HCEC 1CT (cell line): Measurements from ENCODE around the gene PSTPIP1.

Source experiments
- DNase-seq: peaks from one replicate; pipeline ENCODE4 v3.0.0-alpha.2; 2017

PSTPIP1 gene

GRCh38 chr15:76979331-76979925, 15.5 kb upstream of the PSTPIP1 start:
- DNase-seq = no peak

DNA sequence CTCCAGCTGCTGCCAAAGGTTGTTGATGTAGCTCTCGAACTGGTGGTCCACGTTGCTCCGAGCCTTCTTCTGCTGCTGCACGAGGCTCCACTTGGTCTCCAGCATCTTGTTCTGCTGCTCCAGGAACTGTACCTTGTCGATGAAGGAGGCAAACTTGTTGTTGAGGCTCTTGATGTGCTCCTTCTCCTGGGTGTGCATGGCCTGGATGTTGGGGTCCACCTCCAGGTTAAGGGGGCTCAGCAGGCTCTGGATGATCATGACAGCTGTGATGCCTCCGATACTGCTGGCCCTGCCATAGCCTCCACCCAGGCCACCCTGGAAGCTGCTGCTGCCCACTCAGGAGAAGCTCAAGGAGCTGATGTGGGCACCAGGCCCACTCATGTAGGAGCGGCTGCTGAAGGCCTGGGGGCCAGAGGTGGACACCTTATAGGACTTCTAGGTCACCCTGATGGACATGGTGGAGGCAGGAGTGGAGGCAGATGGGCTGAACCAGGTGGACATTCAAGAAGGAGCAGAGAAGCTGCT, 14.9 kb upstream of the PSTPIP1 start:
- DNase-seq = no peak

- no peak for DNase-seq
Measured at GRCh38 chr15:76982356-76982755, 12.6 kb upstream of the PSTPIP1 start.

DNA sequence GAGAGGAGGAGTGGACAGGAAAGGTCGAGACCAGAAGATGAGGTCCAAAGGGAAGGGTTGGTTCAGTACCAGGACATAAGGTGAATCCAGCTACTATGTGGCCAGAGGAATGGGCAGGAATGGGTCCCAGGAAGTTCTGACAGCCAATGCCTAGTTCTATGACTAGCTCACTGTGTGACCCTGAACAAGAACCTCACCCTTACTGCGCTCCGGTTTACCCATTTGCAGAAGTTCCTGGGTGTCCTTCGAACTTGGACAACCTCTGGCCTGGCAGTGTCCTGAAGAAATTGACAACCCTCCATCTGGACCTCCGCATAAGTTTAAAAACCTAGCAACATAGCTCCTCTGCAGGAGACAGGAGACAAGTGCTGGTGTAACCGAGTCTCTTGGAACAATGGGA, 12.2 kb upstream of the PSTPIP1 start:
- DNase-seq = no peak

GRCh38 chr15:76983590-76984375, 11.1 kb upstream of the PSTPIP1 start:
- DNase-seq = no peak

DNA sequence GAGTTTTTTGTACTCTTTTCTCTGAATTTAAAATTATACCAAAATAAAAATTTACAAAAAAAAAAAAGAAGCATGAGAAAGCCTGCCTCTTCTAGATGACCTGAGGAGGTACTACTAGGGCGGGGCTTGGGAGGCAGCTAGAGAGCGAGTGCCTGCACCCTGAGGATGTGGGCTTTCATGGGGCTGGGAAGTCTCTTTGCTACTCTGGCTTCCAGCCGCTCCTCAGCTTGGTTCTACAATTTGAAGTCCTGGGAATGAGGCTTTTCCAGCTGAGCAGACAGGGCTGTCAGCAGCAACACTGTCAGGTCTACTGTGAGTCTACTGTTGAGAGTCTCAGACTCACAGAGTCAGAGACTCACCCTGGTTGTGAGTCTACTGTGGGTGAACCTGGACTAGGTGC, 8.2 kb upstream of the PSTPIP1 start:
- no peak for DNase-seq

- no peak for DNase-seq
Measured at GRCh38 chr15:76987276-76987675, 7.7 kb upstream of the PSTPIP1 start.

DNA sequence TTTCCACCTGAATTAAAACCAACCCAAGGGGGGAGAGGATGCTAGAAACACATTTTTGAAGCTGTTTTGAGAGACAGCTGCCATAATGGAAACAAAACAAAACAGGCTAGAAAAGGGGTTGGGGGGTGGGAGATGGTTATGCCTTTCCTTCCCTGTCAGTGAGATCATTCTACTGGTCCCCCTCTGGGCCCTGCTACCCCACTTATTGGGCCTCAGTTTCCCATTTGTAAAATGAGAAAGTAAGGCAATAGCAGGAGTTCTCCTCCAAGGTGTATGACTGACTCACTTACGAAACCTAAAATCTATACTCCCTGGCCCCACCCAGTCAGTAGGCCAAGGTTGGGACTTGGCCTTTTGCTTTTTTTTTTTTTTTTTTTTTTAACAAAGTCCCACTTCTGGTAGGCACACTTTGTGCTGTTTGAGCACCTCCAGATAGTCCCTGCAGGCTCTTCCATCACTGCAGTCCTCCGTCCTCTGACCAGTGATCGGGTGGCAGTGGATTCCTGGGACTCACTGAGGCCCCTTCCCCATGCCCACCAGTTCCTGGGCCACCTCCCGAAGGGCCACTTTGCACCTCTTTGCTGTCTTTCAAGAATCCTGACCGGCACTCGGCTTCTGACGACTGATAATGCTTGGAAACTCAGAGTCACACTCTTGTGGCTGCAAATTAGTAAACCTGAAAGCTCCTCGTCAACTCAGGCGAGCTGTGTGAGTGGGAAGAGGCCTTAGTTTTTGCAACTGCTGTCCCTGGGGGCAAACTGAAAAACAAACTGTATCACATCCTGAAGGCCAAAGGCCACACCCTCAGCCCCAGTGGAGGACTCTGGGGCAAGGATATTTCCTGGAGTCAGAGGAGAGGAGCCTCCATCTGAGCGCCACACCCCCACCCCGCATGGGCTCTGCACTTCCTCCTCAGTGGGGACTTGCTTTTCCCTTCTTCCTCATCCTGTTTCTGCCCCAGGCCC, 6.7 kb upstream of the PSTPIP1 start:
- DNase-seq = no peak

DNA sequence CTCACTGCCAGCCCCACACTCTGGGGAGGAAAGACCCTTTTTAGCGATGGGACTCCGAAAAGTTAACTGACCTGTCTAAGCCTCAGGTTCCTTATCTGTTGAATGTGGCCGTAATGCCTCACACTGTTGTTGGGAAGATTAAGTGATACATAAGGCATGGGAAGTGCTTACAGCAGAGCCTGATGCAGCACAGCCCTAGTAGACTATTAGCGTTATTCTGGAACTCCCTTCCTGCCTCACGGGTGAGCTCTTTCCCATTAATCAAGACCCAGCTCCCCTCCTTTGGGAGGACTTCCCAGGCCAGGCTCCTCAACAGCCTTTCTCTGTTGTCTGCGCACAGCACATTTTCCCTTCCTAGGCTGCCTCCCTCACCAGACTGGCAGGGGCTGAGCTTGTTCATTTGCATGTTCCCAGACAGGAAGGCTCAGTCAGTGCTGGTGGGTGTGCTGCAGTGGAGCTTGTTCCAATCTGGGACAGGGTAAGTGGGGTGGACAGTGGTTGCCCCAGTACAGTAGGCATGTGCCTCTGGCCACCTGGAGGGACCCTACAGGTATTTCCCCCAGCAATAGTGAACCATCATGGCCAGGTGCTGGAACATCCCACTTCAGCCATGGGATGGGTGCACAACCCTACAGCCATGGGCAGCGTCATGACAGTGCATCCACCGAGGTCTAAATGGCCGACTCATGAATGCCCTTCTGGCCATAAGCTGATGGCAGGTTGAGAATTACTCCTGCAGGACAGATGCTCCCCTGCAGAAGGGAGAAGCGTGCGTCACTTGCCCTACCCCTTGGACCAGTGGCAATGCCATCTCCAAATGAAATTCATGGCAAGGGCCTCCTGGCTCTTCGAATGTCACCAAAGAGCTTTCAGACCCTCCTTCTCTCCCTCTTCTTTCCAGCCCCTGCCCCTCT, 5.8 kb upstream of the PSTPIP1 start:
- DNase-seq = no peak

DNA sequence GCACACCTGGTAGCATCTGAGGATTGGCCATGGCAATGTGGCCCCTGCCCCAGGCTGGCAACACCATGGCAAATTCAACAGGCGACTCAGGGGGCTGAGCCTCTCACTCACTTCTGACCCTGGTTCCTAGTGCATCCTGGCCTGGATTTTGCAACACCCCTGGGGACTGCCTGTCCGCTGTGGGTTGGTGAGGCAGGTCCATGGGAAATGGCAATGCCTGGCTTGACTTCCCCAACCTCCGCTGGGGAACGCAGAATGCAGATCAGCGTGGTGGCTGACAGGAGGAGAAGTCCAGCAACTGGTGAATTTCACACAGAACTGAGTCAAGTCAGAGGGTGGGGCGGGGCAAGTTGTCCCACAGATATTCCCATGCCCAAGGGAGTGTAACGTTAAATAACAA, 3.9 kb upstream of the PSTPIP1 start:
- DNase-seq = no peak

GRCh38 chr15:76991741-76992645, 2.9 kb upstream of the PSTPIP1 start:
- DNase-seq = no peak

- no peak for DNase-seq
Measured at GRCh38 chr15:76993114-76993725, 1.7 kb upstream of the PSTPIP1 start.

GRCh38 chr15:76994001-76994400, 925 bp upstream of the PSTPIP1 start:
- DNase-seq = no peak

- DNase-seq = no peak
Measured at GRCh38 chr15:76994496-76994895, 430 bp upstream of the PSTPIP1 start.

DNA sequence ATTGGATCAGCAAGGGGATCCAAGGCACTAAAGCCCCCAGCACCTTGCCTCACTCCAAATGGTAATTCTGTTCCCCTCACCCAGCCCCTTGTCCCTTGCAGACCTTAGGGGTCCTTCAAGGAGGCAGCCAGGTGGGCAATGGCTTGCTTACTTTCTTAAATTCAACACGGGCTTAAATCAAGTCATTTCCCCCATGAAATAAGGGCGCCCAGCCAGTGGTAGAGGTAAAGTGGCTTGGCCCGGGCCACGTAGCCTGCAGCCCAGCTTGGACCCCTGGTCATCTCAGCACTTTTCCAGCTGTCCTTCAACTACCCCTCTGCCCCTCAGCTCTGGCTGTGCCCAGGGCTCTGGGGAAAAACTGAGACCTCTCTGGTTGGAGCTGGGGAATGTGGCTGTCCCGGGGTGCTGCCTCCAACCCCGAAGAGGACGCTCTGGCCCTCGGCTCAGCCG, 1.2 kb downstream of the PSTPIP1 start:
- DNase-seq = no peak

DNA sequence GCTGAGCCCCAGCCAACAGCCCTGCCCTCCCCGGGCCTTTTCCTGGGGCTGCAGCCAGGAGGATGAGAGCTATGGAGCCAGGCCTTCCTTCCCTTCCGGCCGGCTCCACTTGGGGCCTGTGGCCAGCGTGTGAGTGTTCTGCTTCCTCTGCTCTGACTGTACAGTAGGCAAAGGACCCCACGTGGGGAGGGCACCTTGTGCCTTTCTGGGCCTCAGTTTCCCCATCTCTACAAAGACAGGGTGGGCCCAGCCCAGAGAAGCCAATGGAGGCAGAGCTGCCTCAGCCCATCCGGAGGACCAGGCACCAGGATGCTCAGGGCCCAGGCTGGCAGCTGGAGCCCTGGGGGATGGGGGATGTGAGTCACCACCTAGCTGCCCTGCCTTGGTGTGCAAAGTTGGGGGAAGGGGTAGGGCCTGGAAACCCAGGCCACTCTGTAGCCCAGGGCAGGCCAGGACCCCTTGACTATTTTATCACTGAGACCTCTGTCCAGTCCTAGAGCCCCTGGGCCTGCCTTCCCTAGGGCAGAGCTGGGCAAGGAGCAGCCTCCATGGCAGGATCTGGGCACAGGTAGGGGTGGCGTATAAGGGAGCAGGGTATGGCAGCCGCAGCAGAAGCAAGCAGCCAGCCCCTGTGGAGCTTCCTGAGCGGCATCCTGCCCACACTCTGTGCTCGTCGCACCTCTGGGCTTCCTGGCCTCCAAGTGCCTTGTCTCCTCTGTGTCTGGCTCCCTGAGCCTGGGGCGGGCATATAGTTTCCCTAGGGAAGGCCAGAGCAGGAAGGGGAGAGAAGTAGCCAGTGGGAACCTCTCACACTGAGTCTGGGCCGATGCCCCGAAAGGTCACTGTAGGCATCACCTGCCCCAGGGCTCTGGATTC, 1.8 kb downstream of the PSTPIP1 start:
- peak; percentile 7 for DNase-seq

- DNase-seq = no peak
Measured at GRCh38 chr15:76998663-76999285, 3.8 kb downstream of the PSTPIP1 start.

GRCh38 chr15:76999996-77000395, 5.1 kb downstream of the PSTPIP1 start:
- no peak for DNase-seq

DNA sequence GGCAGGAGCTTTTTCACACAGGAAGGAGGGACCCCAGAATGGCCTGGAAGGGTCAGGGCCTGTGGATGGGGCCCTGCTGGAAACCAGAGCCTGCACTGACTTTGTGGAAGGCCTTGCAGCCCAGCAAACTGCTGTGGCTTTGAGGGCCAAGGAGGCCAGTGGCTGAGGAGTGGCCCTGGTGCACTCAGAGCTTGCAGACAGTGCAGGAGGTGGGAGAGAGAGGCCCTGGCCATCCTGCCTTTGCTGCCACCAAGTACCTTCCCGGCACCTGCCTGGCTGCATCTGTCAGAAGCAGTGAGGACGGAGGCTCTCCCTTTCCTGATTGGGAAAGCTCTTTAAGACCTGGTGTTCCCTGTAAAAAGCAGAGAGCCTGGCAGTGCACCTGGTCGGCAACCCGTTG, 6.4 kb downstream of the PSTPIP1 start:
- DNase-seq = no peak
